T-helper 1 cell treated with Interleukin-12 subunit alpha and Interleukin-12 subunit beta and Interleukin-4 antibody, amounts not matched to agents 30 ng/mL and 1 ng/mL, for 36 hours (primary cell): ENCODE data around the gene TMEM41B. TPM values are rescaled to one million over a fixed set of nuclear protein-coding genes. Genes with fewer than 3 reads are reported as not detected.
"Not testable (repeated sequence)": the region's sequence is repeated elsewhere in the genome, so short reads cannot be mapped to it uniquely, and the experiment has no call there.

Experiments
- intact Hi-C: fragments of 100-400 bp; cut with micrococcal nuclease; formaldehyde crosslinking; loops from one replicate; pipeline ENCODE4 v1.15.1; 2024
- total RNA-seq: library from RNA; stranded (reverse); gene quantifications from 2 replicates; pipeline ENCODE4 v1.2.3, GENCODE V29; 2022

The TMEM41B gene
- 39.5 and 43.1 TPM in 2 replicates for total RNA-seq

DNA sequence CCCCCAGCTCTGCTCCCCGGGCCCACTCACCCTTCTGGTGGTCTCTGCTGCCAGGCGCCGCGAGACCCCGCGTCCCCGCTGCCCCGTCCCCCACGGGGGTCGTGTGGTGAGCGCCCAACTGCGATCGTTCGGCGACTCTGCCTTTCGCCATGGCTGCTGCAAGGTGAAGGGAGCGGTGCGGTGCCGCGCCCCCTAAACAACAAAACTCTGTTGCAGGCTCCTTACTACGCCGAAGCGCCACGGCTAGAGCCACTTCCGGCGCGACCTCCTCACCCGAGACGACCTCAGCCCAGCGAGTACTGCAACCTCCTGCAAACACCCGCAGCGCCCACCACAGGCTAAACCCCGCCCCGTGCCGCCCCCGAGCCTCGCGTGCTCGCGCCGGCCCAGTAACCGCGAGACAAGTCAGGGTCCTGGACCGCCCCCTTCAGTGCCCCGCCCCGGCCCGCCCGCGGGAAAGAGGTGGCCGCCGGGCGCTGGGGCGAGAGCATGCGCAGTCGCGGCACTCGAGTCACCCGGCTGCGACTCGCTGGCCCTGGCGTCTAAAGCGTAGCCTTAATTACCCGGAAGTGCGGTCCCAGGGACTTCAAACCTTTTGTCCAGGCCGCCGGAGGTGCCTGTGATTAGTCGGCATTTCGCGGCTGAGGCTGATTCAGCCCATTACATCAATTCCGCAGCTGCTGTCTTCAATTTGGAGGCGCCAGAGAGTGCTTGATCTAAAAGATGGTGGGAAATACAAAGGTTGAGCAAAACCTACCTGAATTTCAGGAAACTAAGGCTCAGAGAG is at the start of gene TMEM41B:
Gene TMEM41B, minus strand, starts transcription at position 303 of the 787 bp plus-strand sequence. Its CDS starts 152 bp downstream, at position 151.
- intact Hi-C loops: loop anchor here (1.0 to 5.0 kb wide), 16 partner anchors 34 to 1492 kb away; partner anchors contain the start of genes ADM, EIF3F, IPO7 and RPL27A

GRCh38 chr11:9362393-9362863 is 48.0 kb upstream of the TMEM41B start:
- intact Hi-C loops: loop anchor here (5.0 kb wide), 1 partner anchor 610 kb away; no protein-coding TSS in a partner anchor

DNA sequence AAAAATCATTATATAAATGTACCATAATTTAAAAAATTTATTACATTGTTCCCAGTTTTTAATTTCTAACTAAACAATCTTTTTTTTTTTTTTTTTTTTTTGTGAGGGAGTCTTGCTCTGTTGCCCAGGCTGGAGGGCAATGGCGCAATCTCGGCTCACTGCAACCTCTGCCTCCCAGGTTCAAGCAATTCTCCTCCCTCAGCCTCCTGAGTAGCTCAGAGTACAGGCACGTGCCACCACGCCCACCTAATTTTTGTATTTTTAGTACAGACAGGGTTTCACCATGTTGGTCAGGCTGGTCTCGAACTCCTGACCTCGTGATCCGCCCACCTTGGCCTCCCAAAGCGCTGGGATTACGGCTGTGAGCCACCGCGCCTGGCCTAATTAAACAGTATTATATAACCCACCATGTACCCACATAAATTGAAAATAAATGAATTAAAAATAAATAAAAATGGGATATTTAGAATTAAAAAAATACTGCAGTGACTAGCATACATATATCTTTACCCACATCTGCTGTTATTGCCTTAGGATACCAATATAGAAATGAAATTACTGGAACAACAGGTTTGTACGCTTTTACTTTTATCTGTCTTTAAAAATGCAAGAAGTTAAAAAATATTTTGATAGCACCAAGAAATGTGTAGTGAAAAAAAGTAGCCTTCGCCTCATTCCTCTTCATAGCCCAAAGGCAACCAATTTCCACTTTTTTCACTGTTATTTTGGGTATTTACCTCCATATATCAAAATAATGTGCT is 46.6 kb upstream of the TMEM41B start:
- intact Hi-C loops: loop anchor here (5.0 kb wide), 1 partner anchor 611 kb away; no protein-coding TSS in a partner anchor

DNA sequence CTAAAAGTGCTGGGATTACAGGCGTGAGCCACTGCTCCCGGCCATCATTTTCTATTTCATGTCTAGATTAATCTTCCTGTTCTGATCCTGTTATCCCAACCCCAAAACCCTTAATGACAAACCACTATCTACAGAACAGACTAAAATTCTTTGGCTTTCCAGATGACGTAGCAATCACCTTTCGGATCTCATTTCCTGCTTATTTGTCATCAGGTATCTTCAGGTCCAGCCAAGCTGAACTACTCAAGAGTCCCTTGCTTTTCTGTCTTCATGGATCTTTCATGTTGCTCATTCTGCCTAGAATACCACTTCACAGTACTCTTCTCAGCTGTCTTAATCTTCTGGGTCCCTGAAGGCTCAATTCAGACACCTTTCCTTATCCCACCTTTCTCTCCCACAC is 42.6 kb upstream of the TMEM41B start:
- intact Hi-C loops: no loop called here

- intact Hi-C loops: no loop called here
These were observed 37.0 kb upstream of the TMEM41B start for GRCh38 chr11:9351321-9351881.

GRCh38 chr11:9347779-9348178 is 33.4 kb upstream of the TMEM41B start:
- intact Hi-C loops: loop anchor here (5.0 kb wide), 1 partner anchor 35 kb away; the partner anchor contains the start of gene IPO7

DNA sequence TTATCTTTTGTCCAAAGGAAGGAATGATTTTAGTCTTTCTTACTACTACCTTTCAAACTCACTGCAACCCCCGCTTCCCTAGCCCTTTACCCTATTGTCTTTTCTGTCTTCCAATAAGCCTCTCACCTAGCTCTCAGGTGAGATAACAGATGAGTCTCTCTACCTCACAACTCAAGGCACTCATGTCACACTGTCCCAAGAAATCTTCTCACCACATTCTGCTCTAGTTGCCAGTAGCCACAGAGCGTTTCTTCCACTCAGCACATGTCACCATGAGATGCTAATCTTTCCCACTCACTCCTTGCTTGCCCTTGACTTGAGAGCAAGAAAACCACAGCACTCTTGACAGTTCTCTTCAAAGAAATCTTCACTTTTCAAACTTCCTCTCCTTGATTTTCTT is 32.7 kb upstream of the TMEM41B start:
- intact Hi-C loops: loop anchor here (5.0 kb wide), 1 partner anchor 35 kb away; the partner anchor contains the start of gene IPO7

DNA sequence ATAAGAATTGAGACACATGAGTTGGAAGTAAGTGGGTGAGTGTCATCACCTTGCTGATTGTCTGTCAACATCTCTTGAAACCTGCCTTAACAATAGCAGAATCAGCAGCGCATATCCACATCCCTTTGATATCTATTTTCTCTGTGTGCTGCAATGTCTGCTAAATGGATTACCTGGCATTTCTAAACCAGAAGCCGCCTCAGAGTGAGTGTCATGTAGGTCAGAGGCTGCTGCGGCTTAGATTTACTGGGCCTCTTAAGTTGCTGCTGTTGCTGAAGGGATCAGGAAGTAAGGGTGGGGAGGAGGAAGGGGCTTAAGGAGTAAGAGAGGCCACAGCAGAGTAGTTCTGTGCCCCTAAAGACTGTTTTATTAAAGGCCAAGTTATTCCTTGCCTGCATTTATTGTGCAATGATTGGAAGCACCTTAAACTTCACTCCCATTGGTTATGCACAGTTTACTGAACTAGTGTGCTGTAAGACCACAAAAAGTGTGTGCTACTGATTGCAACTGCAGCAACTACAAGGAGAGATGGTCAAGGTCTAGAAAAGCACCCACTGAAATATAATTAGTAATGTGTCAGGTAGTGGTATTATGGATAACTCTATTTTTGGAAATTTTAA is 29.8 kb upstream of the TMEM41B start:
- intact Hi-C loops: no loop called here

DNA sequence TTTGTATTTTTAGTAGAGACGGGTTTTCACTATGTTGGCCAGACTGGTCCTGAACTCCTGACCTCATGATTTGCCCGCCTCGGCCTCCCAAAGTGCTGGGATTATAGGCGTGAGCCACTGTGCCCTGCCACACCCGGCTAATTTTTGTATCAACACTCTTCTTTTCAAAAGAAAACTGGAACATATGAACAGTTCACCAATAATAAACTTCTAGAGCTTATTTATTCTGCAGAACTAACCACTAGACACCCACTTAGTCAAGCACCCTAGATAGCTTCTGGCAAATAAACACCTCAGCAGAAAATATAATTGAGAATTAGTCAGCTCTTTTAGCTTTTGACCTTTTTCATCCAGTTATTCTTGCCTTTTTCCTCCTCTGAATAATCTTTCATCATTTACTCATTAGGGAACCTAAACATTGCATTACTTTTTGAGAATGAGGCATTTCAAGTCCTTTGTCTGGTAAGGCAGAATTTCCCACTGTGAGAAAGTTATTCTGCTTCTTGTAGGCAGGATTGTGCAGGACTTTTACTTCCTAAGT is 27.3 kb upstream of the TMEM41B start:
- intact Hi-C loops: no loop called here

DNA sequence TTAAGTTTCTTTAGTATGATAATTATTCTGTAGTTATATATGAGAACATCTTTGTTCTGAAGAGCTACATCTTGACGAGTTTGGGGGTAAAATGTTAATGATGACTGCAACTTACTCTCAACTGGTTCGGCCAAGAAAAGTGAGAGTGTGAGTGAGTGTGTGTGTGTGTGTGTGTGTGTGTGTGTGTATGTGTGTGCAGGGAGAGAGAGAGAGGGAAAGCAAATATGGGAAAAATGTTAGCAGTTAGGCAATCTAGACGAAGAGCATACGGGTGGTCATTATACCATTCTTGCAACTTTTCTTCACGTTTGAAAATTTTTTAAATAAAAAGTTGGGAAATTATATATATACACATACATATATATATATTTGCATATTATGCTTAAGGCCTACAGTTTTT is 18.3 kb upstream of the TMEM41B start:
- intact Hi-C loops: no loop called here

- intact Hi-C loops: no loop called here
These were observed 16.3 kb upstream of the TMEM41B start for GRCh38 chr11:9330387-9331384.

DNA sequence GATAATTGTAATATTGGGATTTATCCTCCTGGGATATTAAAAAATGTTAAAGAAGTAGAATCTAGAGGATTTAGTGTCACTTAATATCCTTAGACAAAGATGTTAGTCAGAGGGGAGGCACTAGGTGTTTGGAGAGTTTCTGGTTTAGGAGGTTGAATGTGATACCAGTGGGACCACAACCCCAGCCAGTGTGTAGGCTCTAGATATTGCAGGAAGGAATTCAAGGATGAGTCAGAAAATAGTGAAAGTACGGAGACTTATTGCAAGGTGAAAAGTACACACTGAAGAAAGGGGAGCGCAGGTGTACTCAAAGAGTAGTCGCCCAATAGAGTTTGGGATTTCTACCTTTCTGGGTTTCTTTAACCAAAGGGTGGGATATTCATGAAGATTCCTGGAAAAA is 5.7 kb upstream of the TMEM41B start:
- intact Hi-C loops: no loop called here

DNA sequence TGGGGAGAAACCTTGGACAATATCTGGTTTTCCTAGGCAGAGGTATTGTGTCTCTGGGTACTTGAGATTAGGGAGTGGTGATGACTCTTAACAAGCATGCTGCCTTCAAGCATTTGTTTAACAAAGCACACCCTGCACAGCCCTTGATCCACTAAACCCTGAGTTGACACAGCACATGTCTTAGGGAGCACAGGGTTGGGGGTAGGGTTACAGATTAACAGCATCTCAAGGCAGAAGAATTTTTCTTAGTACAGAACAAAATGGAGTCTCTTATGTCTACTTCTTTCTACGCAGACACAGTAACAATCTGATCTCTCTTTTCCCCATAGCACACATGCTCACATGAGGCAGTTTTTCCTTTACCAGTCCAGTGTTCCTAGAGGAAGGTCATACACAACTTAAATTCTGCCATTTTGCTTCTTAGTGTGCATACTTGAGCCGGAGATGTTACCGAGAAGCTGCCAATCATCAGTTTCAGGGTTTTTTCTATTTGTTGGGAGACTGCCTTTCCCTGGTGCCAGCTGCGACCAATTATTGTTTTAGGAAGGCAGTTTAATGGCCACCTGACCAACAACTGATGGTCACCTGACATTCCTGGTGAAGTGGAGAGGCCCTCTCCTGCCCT is 5.1 kb upstream of the TMEM41B start:
- intact Hi-C loops: not testable (repeated sequence)

DNA sequence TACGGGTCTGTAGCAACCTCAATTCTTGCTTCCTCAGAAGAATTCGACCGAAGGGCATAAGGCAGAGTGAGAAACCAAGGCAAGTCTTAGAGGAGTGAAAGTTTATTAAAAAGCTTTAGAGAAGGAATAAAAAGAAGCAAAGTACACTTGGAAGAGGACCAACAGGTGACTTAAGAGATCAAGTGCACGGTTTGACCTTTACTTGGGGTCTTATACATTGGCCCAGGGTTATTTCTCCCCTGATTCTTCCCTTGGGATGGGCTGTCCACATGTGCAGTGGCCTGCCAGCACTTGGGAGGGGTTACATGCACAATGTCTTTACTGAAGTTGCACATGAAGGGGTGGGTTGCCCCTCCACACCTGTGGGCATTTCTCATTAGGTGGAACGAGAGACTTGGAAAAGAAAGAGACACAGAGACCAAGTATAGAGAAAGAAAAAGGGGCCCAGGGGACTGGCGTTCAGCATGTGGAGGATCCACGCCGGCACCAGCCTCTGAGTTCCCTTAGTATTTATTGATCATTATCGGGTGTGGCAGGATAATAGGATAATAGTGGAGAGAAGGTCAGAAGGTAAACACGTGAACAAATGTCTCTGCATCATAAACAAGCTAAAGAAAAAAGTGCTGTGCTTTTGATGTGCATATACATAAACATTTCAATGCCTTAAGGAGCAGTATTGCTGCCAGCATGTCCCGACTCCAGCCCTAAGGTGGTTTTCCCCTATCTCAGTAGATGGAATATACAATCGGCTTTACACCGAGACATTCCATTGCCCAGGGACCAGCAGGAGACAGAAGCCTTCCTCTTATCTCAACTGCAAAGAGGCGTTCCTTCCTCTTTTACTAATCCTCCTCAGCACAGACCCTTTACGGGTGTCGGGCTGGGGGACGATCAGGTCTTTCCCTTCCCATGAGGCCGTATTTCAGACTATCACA is 4.3 kb upstream of the TMEM41B start:
- intact Hi-C loops: not testable (repeated sequence)

- intact Hi-C loops: no loop called here
These were observed 1.9 kb upstream of the TMEM41B start for GRCh38 chr11:9316334-9316733.

DNA sequence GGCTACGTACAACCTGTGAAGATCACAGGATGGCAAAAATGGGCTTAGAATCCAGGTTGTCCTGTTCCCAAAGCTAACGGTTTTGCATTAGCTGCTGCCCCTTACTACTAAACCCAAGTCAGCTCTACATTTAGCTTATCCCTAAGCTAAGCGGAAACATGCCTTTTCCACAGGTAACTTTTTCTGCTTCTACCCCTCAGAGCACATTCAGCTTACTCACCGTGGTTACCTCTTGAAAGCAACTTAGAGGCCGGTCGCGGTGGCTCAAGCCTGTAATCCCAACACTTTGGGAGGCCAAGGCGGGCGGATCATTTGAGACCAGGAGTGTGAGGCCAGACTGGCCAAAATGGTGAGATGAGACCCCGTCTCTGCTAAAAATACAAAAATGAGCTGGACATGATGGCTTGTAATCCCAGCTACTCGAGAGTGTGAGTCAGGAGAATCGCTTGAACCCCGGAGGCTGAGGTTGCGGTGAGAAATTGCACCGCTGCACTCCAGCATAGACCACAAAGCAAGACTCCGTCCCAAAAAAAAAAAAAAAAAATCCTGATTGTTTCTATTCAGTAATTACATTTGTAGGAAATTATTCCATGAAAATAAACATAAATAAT is 790 bp upstream of the TMEM41B start:
- intact Hi-C loops: loop anchor here (2.0 kb wide), 1 partner anchor 1492 kb away; no protein-coding TSS in a partner anchor

GRCh38 chr11:9313648-9314290 is 624 bp downstream of the TMEM41B start:
- intact Hi-C loops: loop anchor here (1.0 to 5.0 kb wide), 16 partner anchors 33 to 1493 kb away; partner anchors contain the start of genes ADM, EIF3F, IPO7 and RPL27A
